Prostate gland (tissue), 2 donors: ENCODE data around the gene AARS2.

Source experiments
- POLR2A ChIP-seq: fragments of 450-650 bp; IDR thresholded peaks from one replicate; pipeline ENCODE4 v1.6.1; 2016; ENCODE audit warnings: antibody characterized with exemption, mild to moderate bottlenecking
- TF ChIP-seq, protein P1 (sequence below), 4 experiments: fragments of 200-600 bp in 2 of 4; fragments of 450-650 bp in 2 of 4; sonication (generic) in 2 of 4; IDR thresholded peaks; 1 replicate in 3 of 4; 2 replicates in 1 of 4; pipeline ENCODE4 v1.5.1; 2016 to 2019; ENCODE audit warnings: antibody characterized with exemption in 4 of 4, mild to moderate bottlenecking in 2 of 4, moderate library complexity in 2 of 4

DNA sequence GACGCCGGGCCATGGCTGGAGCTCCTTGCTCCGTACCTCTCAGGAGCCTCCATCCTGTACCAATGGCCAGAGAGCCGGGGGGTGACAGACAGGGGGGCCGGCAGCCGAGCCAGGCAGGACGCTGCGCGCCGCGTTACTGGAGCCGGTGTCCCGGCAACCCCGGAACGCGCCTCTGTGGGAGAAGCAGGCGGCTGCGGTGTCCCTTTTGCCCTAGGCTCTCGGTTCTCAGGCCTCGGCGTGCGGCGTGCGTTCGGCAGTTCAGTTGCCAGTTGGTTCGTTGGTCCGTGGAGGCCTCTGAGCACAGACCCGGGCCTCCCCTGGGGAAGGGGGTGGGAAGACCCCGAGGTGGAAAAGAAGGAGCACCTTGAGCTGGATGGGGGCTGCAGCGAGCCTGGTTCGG lies 29.3 kb upstream of the AARS2 start, which contains the start of gene SPATS1:
- TF ChIP-seq, protein P1, sequence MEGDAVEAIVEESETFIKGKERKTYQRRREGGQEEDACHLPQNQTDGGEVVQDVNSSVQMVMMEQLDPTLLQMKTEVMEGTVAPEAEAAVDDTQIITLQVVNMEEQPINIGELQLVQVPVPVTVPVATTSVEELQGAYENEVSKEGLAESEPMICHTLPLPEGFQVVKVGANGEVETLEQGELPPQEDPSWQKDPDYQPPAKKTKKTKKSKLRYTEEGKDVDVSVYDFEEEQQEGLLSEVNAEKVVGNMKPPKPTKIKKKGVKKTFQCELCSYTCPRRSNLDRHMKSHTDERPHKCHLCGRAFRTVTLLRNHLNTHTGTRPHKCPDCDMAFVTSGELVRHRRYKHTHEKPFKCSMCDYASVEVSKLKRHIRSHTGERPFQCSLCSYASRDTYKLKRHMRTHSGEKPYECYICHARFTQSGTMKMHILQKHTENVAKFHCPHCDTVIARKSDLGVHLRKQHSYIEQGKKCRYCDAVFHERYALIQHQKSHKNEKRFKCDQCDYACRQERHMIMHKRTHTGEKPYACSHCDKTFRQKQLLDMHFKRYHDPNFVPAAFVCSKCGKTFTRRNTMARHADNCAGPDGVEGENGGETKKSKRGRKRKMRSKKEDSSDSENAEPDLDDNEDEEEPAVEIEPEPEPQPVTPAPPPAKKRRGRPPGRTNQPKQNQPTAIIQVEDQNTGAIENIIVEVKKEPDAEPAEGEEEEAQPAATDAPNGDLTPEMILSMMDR (IDR thresholded peaks at IDR 0.05) = no peak
- no peak for TF ChIP-seq POLR2A
